Hepatocyte (in vitro differentiated cells): ENCODE results near the gene CPVL. TPM values are rescaled to one million over a fixed set of nuclear protein-coding genes. Genes with fewer than 3 reads are reported as not detected.

Source experiments
- DNase-seq: peaks from one replicate; pipeline ENCODE4 v3.0.0-alpha.2; 2016; ENCODE audit warnings: low spot score
- H2AFZ ChIP-seq: fragments of 200-600 bp; sonication (generic); 2 replicates; pipeline ENCODE4 v1.6.0; 2016; ENCODE audit warnings: antibody characterized with exemption, mild to moderate bottlenecking
- H3K27ac ChIP-seq: fragments of 200-600 bp; sonication (generic); 2 replicates; pipeline ENCODE4 v1.5.1; 2016; ENCODE audit warnings: mild to moderate bottlenecking
- H3K27me3 ChIP-seq: fragments of 200-600 bp; sonication (generic); 2 replicates; pipeline ENCODE4 v1.6.1; 2016
- H3K36me3 ChIP-seq: fragments of 200-600 bp; sonication (generic); replicated peaks from 2 replicates; pipeline ENCODE4 v1.5.1; 2016; ENCODE audit warnings: low read depth; ENCODE audit not compliant: insufficient read depth
- H3K4me1 ChIP-seq: fragments of 200-600 bp; sonication (generic); 2 replicates; pipeline ENCODE4 v1.5.1; 2016; ENCODE audit warnings: mild to moderate bottlenecking, moderate library complexity; ENCODE audit not compliant: insufficient read depth
- H3K4me2 ChIP-seq: fragments of 200-600 bp; sonication (generic); 2 replicates; pipeline ENCODE4 v1.6.0; 2016
- H3K4me3 ChIP-seq: fragments of 200-600 bp; sonication (generic); 2 replicates; pipeline ENCODE4 v1.5.1; 2016; ENCODE audit warnings: mild to moderate bottlenecking
- H3K79me2 ChIP-seq: fragments of 200-600 bp; sonication (generic); 2 replicates; pipeline ENCODE4 v1.6.0; 2017; ENCODE audit warnings: mild to moderate bottlenecking
- H3K9me2 ChIP-seq: fragments of 200-600 bp; sonication (generic); replicated peaks from 2 replicates; pipeline ENCODE4 v1.6.0; 2017; ENCODE audit warnings: mild to moderate bottlenecking; ENCODE audit not compliant: insufficient read depth
- H3K9me3 ChIP-seq: fragments of 200-600 bp; sonication (generic); 2 replicates; pipeline ENCODE4 v1.5.1; 2016; ENCODE audit warnings: low read depth, mild to moderate bottlenecking
- H4K20me1 ChIP-seq: fragments of 200-600 bp; sonication (generic); 2 replicates; pipeline ENCODE4 v1.6.0; 2016; ENCODE audit warnings: mild to moderate bottlenecking; ENCODE audit not compliant: insufficient read depth, poor library complexity, severe bottlenecking
- CTCF ChIP-seq: fragments of 200-600 bp; sonication (generic); IDR thresholded peaks from 2 replicates; pipeline ENCODE4 v1.5.1; 2016; ENCODE audit warnings: antibody characterized with exemption, mild to moderate bottlenecking; ENCODE audit not compliant: poor library complexity
- EZH2 ChIP-seq: fragments of 200-600 bp; sonication (generic); IDR thresholded peaks from 2 replicates; pipeline ENCODE4 v1.6.1; 2016; ENCODE audit warnings: antibody characterized with exemption, mild to moderate bottlenecking, borderline replicate concordance
- EZH2phosphoT487 ChIP-seq: fragments of 200-600 bp; sonication (generic); IDR thresholded peaks from one replicate; pipeline ENCODE4 v1.6.1; 2018; ENCODE audit warnings: antibody characterized with exemption, mild to moderate bottlenecking, low read depth, moderate library complexity; ENCODE audit not compliant: unreplicated experiment, severe bottlenecking
- WGBS: methylation state at CpG from one replicate; pipeline ENCODE4 v1.1.6; 2016; ENCODE audit warnings: low lambda C conversion rate; ENCODE audit errors: missing lambda C conversion rate; 5-methylcytosine and 5-hydroxymethylcytosine counted together
- polyA plus RNA-seq: library from polyadenylated mRNA; unstranded; fragments of >200 nt; fragmentation: Nextera tagmentation; extraction: Ambion mirVana; gene quantifications from 2 replicates; pipeline ENCODE4 v1.2.1, GENCODE V29; 2016
- total RNA-seq: library from RNA; depleted of rRNA; stranded (reverse); fragments of >200 nt; gene quantifications from 2 replicates; pipeline ENCODE4 v1.2.3, GENCODE V29; 2014

Gene CPVL
- total and polyA plus RNA-seq, 2 experiments from 2014 or later: 26.2 to 36.3 TPM

GRCh38 chr7:29090836-29091601 is 55.3 kb downstream of the CPVL start:
- peaks cover 21% of the 10 kb centered on the region for H3K4me1 ChIP-seq
- WGBS: 43% methylated on average over 9 of the region's 10 CpGs
- peak; percentile 61 for DNase-seq
- no peak overlapping the region for H3K4me3 ChIP-seq
- peak overlapping the region; percentile 64 for H3K4me2 ChIP-seq
- H3K36me3 ChIP-seq: no peaks in the 10 kb centered on the region
- peak overlapping the region; percentile 31 for H2AFZ ChIP-seq
- no peaks in the 10 kb centered on the region for H4K20me1 ChIP-seq
- H3K9me2 ChIP-seq: no peaks in the 10 kb centered on the region
- H3K27me3 ChIP-seq: no peaks in the 10 kb centered on the region
- H3K79me2 ChIP-seq: no peaks in the 10 kb centered on the region
- no peaks in the 10 kb centered on the region for H3K9me3 ChIP-seq
- TF ChIP-seq EZH2phosphoT487 (no peak), CTCF (no peak), EZH2 (no peak)
- H3K27ac ChIP-seq: peak overlapping the region; percentile 68

- Histone ChIP-seq H3K4me2 (peak overlapping the region; percentile 64), H3K79me2 (no peaks in the 10 kb centered on the region), H3K9me2 (no peaks in the 10 kb centered on the region), H3K9me3 (no peaks in the 10 kb centered on the region), H3K27ac (peak overlapping the region; percentile 28), H3K36me3 (no peaks in the 10 kb centered on the region), H3K4me3 (no peak overlapping the region), H4K20me1 (no peaks in the 10 kb centered on the region), H3K4me1 (peaks cover 21% of the 10 kb centered on the region), H2AFZ (no peak overlapping the region), H3K27me3 (no peaks in the 10 kb centered on the region)
- 81% methylated on average over 3 of the region's 3 CpGs for WGBS
- no peak for TF ChIP-seq EZH2phosphoT487
- TF ChIP-seq EZH2: no peak
- no peak for TF ChIP-seq CTCF
- no peak for DNase-seq
These were observed 56.1 kb downstream of the CPVL start for GRCh38 chr7:29090151-29090805.

- H3K27me3 ChIP-seq: no peaks in the 10 kb centered on the region
- no peaks in the 10 kb centered on the region for H3K9me3 ChIP-seq
- peaks cover 21% of the 10 kb centered on the region for H3K4me1 ChIP-seq
- no peak for TF ChIP-seq CTCF
- no peak for TF ChIP-seq EZH2
- no peak for TF ChIP-seq EZH2phosphoT487
- no peak overlapping the region for H3K27ac ChIP-seq
- DNase-seq: no peak
- no peaks in the 10 kb centered on the region for H3K9me2 ChIP-seq
- H3K79me2 ChIP-seq: no peaks in the 10 kb centered on the region
- no peaks in the 10 kb centered on the region for H4K20me1 ChIP-seq
- 35% methylated on average over 1 of the region's 1 CpG for WGBS
- H2AFZ ChIP-seq: no peak overlapping the region
- no peaks in the 10 kb centered on the region for H3K36me3 ChIP-seq
- no peak overlapping the region for H3K4me3 ChIP-seq
- H3K4me2 ChIP-seq: peak overlapping the region; percentile 45
These were observed 58.5 kb downstream of the CPVL start for GRCh38 chr7:29087840-29088170.
